Mesenchymal stem cell (in vitro differentiated cells and primary cell): ENCODE results near the gene MDM2.

ENCODE experiments used
- DNase-seq: peaks from one replicate; pipeline ENCODE4 v3.0.0-alpha.2; 2013
- H2AFZ ChIP-seq: one replicate; pipeline ENCODE4 v1.6.1; 2013; ENCODE audit warnings: low read depth, mild to moderate bottlenecking, control low read depth, inconsistent platforms, low read length, moderate library complexity
- H2AK5ac ChIP-seq: 2 replicates; pipeline ENCODE4 v1.6.1; 2013; ENCODE audit warnings: low read length, moderate library complexity, mild to moderate bottlenecking, inconsistent platforms; ENCODE audit not compliant: severe bottlenecking
- H2BK120ac ChIP-seq: one replicate; pipeline ENCODE4 v1.6.1; 2013; ENCODE audit warnings: low read depth, mild to moderate bottlenecking, inconsistent platforms, low read length, moderate library complexity
- H2BK12ac ChIP-seq, 2 experiments: one replicate each; pipeline ENCODE4 v1.6.1; 2013; ENCODE audit warnings: inconsistent platforms in 2 of 2, low read length in 2 of 2, mild to moderate bottlenecking in 2 of 2, moderate library complexity in 2 of 2, control low read depth in 1 of 2
- H2BK15ac ChIP-seq: one replicate; pipeline ENCODE4 v1.6.1; 2013; ENCODE audit warnings: mild to moderate bottlenecking, low read depth, inconsistent platforms; ENCODE audit not compliant: poor library complexity, severe bottlenecking
- H2BK5ac ChIP-seq: 2 replicates; pipeline ENCODE4 v1.6.1; 2013; ENCODE audit warnings: low read depth, mild to moderate bottlenecking, low read length, control low read depth, inconsistent platforms; ENCODE audit not compliant: poor library complexity, severe bottlenecking
- H3K14ac ChIP-seq, 2 experiments: one replicate each; pipeline ENCODE4 v1.6.1; 2013; ENCODE audit warnings: inconsistent platforms in 2 of 2, low read length in 2 of 2, control low read depth in 1 of 2, mild to moderate bottlenecking in 1 of 2, moderate library complexity in 1 of 2
- H3K18ac ChIP-seq, 2 experiments: one replicate each; pipeline ENCODE4 v1.6.1; 2013; ENCODE audit warnings: inconsistent platforms in 2 of 2, low read length in 2 of 2, control low read depth in 1 of 2, low read depth in 1 of 2, mild to moderate bottlenecking in 1 of 2
- H3K23ac ChIP-seq, 2 experiments: one replicate each; pipeline ENCODE4 v1.6.1; 2013; ENCODE audit warnings: inconsistent platforms in 2 of 2, low read length in 2 of 2, mild to moderate bottlenecking in 2 of 2, moderate library complexity in 2 of 2, control low read depth in 1 of 2
- H3K27ac ChIP-seq: 2 replicates; pipeline ENCODE4 v1.5.1; 2013; ENCODE audit warnings: mild to moderate bottlenecking, moderate library complexity, low read length, control low read depth, inconsistent platforms; ENCODE audit not compliant: poor library complexity, severe bottlenecking
- H3K27me3 ChIP-seq, 2 experiments: 2 replicates each; pipeline versions ENCODE4 v1.6.1 to v1.7.0; 2013; ENCODE audit warnings: low read length in 2 of 2, mild to moderate bottlenecking in 2 of 2, moderate library complexity in 2 of 2, control low read depth in 1 of 2, inconsistent platforms in 1 of 2; ENCODE audit not compliant: control insufficient read depth in 1 of 2, insufficient read depth in 1 of 2
- H3K36me3 ChIP-seq, 2 experiments: 2 replicates each; pipeline versions ENCODE4 v1.6.1 to v1.7.0; 2013; ENCODE audit warnings: low read length in 2 of 2, control low read depth in 1 of 2, inconsistent platforms in 1 of 2, low read depth in 1 of 2, mild to moderate bottlenecking in 1 of 2; ENCODE audit not compliant: insufficient read depth in 2 of 2, control insufficient read depth in 1 of 2
- H3K4ac ChIP-seq, 2 experiments: one replicate each; pipeline ENCODE4 v1.6.1; 2013; ENCODE audit warnings: inconsistent platforms in 2 of 2, low read length in 2 of 2, mild to moderate bottlenecking in 2 of 2, moderate library complexity in 2 of 2, control low read depth in 1 of 2, low read depth in 1 of 2
- H3K4me1 ChIP-seq: 2 replicates; pipeline ENCODE4 v1.6.1; 2013; ENCODE audit warnings: low read depth, low read length, control low read depth; ENCODE audit not compliant: control insufficient read depth, insufficient read depth
- H3K4me2 ChIP-seq: 2 replicates; pipeline ENCODE4 v1.6.1; 2013; ENCODE audit warnings: low read length, mild to moderate bottlenecking, inconsistent platforms; ENCODE audit not compliant: poor library complexity, severe bottlenecking
- H3K4me3 ChIP-seq, 2 experiments: 2 replicates each; pipeline versions ENCODE4 v1.5.1 to v1.7.0; 2013; ENCODE audit warnings: low read length in 2 of 2, mild to moderate bottlenecking in 2 of 2, control low read depth in 1 of 2, low read depth in 1 of 2; ENCODE audit not compliant: insufficient read depth in 1 of 2
- H3K79me1 ChIP-seq: replicated peaks from 2 replicates; pipeline ENCODE4 v1.6.1; 2013; ENCODE audit warnings: mild to moderate bottlenecking, control low read depth, low read length, inconsistent platforms; ENCODE audit not compliant: poor library complexity, severe bottlenecking
- H3K9ac ChIP-seq: 2 replicates; pipeline ENCODE4 v1.7.0; 2013; ENCODE audit warnings: mild to moderate bottlenecking, low read length, moderate library complexity
- H3K9me3 ChIP-seq: 2 replicates; pipeline ENCODE4 v1.7.0; 2013; ENCODE audit warnings: mild to moderate bottlenecking, low read length; ENCODE audit not compliant: control insufficient read depth
- H4K8ac ChIP-seq: one replicate; pipeline ENCODE4 v1.6.1; 2013; ENCODE audit warnings: inconsistent platforms, mild to moderate bottlenecking, low read length, moderate library complexity
- H4K91ac ChIP-seq: one replicate; pipeline ENCODE4 v1.6.1; 2013; ENCODE audit warnings: mild to moderate bottlenecking, low read length, inconsistent platforms
- WGBS: methylation state at CpG from one replicate; pipeline ENCODE4 v1.1.7; 2013; ENCODE audit warnings: mixed read lengths; 5-methylcytosine and 5-hydroxymethylcytosine counted together

The MDM2 gene

GRCh38 chr12:68835333-68835908, 27.4 kb downstream of the MDM2 start:
- Histone ChIP-seq H2BK15ac (no peak overlapping the region), H3K4me1 (peaks cover 6% of the 10 kb centered on the region), H3K23ac (no peak overlapping the region), H4K91ac (no peak overlapping the region), H2AK5ac (no peak overlapping the region), H3K9ac (peak overlapping the region; percentile 69), H3K4me2 (no peak overlapping the region), H2BK12ac (no peak overlapping the region), H4K8ac (no peak overlapping the region), H3K79me1 (peaks cover 17% of the 10 kb centered on the region), H3K14ac (no peak overlapping the region), H3K36me3 (peaks cover 33 to 95% of the 10 kb centered on the region in 2 experiments), H3K4ac (no peak overlapping the region), H2BK120ac (no peak overlapping the region), H2AFZ (no peak overlapping the region), H3K18ac (no peak overlapping the region), H3K27ac (no peak overlapping the region), H3K27me3 (no peaks in the 10 kb centered on the region), H3K9me3 (no peaks in the 10 kb centered on the region), H2BK5ac (no peak overlapping the region), H3K4me3 (peak overlapping the region in 1 of 2 experiments; percentile 14)
- DNase-seq, result no peak
- whole genome bisulfite sequencing, result 87% methylated on average over 10 of the region's 10 CpGs

GRCh38 chr12:68837215-68837614, 29.2 kb downstream of the MDM2 start:
- Histone ChIP-seq H2BK15ac (no peak overlapping the region), H3K9ac (peak overlapping the region; percentile 69), H3K27ac (no peak overlapping the region), H3K14ac (no peak overlapping the region), H3K23ac (no peak overlapping the region), H2BK120ac (no peak overlapping the region), H2BK12ac (no peak overlapping the region), H3K79me1 (peaks cover 16% of the 10 kb centered on the region), H3K4me2 (no peak overlapping the region), H3K27me3 (no peaks in the 10 kb centered on the region), H3K4me1 (peaks cover 6% of the 10 kb centered on the region), H3K9me3 (no peaks in the 10 kb centered on the region), H4K91ac (no peak overlapping the region), H2AFZ (no peak overlapping the region), H3K36me3 (peaks cover 25 to 95% of the 10 kb centered on the region in 2 experiments), H3K4ac (no peak overlapping the region), H2AK5ac (no peak overlapping the region), H4K8ac (no peak overlapping the region), H3K18ac (no peak overlapping the region), H2BK5ac (no peak overlapping the region), H3K4me3 (no peak overlapping the region)
- 100% methylated on average over 1 of the region's 1 CpG for WGBS
- DNase-seq, result no peak

GRCh38 chr12:68838046-68838886, 30.3 kb downstream of the MDM2 start:
- no peak overlapping the region for H3K14ac ChIP-seq
- no peak overlapping the region for H3K4me3 ChIP-seq
- H2BK5ac ChIP-seq, result no peak overlapping the region
- H3K79me1 ChIP-seq, result peaks cover 16% of the 10 kb centered on the region
- no peak overlapping the region for H2BK120ac ChIP-seq
- no peak overlapping the region for H3K18ac ChIP-seq
- H2BK12ac ChIP-seq, result no peak overlapping the region
- no peak overlapping the region for H2AFZ ChIP-seq
- H3K36me3 ChIP-seq, result peaks cover 22 to 100% of the 10 kb centered on the region in 2 experiments
- no peak overlapping the region for H4K8ac ChIP-seq
- WGBS, result 96% methylated on average over 4 of the region's 5 CpGs
- H3K4ac ChIP-seq, result no peak overlapping the region
- H3K23ac ChIP-seq, result no peak overlapping the region
- no peaks in the 10 kb centered on the region for H3K27me3 ChIP-seq
- no peaks in the 10 kb centered on the region for H3K9me3 ChIP-seq
- peak overlapping the region; percentile 9 for H3K9ac ChIP-seq
- DNase-seq, result no peak
- H2AK5ac ChIP-seq, result no peak overlapping the region
- H4K91ac ChIP-seq, result no peak overlapping the region
- H3K4me1 ChIP-seq, result peaks cover 4% of the 10 kb centered on the region
- H2BK15ac ChIP-seq, result no peak overlapping the region
- H3K4me2 ChIP-seq, result no peak overlapping the region
- H3K27ac ChIP-seq, result peak overlapping the region; percentile 20
